Myocyte (in vitro differentiated cells): ENCODE data around the gene SLC13A5. TPM values are rescaled to one million over a fixed set of nuclear protein-coding genes. Genes with fewer than 3 reads are reported as not detected.
"Not testable (repeated sequence)": the region's sequence is repeated elsewhere in the genome, so short reads cannot be mapped to it uniquely, and the experiment has no call there.

Experiments used
- DNase-seq: peaks from one replicate; pipeline ENCODE4 v3.0.0-alpha.2; 2012; ENCODE audit warnings: low read depth
- total RNA-seq: library from RNA; depleted of rRNA; stranded (reverse); fragments of >200 nt; gene quantifications from 2 replicates; pipeline ENCODE4 v1.2.3, GENCODE V29; 2014

SLC13A5 gene
- total RNA-seq, 1 donor from 2014 or later: not detected

GRCh38 chr17:6663200-6663599 lies 50.0 kb downstream of the SLC13A5 start:
- not testable (repeated sequence) for DNase-seq

DNA sequence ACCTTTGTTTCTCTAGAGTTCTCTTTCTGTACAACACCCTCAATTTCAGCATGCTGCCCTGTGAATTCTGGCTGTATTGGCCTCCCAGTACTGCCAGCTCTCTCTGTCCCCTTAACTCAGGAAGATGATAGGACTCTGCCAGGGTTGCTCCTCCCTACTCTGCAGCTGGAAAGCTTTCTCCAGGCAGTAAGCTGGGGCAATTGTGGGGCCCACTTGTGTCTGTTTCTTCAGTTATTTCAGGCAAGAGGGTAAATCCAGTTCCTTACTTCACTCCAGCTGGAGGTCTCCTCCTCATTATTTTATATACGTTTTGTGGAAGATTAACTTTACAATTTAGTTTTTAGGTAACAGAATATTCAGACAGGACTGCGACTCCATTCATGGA lies 51.7 kb downstream of the SLC13A5 start:
- no peak for DNase-seq

GRCh38 chr17:6660805-6661463 lies 52.2 kb downstream of the SLC13A5 start:
- no peak for DNase-seq

DNA sequence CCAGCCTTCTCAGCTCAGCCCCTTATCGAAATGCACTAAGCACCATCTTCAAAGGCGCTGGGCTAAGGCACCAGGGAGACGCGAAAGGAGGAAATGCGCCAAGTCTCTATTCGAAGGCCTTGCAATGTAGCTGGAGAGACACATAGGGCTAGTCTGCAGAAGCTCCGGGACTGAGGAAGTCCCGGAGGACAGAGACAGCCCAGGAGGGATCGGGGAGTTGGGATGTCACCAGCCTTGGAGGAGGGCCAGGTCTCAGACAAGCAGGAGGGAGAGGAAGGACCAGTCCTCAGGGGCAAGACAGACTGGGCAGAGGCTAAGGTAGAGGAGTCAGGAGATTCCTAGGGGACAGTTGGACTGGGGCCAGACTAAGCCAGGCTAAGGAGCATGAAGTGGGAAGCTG lies 53.1 kb downstream of the SLC13A5 start:
- DNase-seq: no peak

- DNase-seq: not testable (repeated sequence)
Observed at GRCh38 chr17:6658411-6658810, 54.8 kb downstream of the SLC13A5 start.

GRCh38 chr17:6657633-6658287 lies 55.4 kb downstream of the SLC13A5 start:
- no peak for DNase-seq

GRCh38 chr17:6656797-6657632 lies 56.2 kb downstream of the SLC13A5 start:
- DNase-seq: not testable (repeated sequence)

DNA sequence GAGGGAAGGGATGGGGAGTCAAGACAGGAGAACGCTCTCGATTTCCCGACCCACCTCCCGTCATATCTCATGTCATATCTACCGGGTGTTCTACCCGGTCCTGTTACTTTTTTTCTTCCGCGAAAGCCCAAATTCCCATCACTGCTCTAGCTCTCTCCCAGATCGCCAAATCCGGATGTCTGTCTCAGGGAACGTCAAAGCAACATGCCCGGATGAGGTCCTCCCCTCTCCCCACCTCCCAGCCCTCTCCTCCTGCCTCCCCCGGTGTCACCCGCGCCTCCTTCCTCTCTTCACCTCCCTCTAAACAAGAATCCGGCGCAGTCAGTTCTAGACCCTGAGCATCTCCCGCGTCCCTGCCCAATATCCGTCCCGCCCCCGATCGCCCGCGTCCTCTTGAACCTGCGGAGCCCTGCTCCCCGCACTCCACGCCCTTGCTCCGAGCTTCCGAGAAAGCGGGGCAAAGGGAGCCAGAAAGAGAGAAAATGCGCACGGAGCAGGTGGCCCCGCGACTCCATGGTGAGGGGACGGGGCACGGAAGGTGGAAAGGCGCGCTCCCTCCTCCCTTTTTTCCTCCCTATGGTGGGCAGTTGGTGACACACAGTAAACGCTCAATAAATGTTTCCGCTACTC lies 57.3 kb downstream of the SLC13A5 start:
- DNase-seq: not testable (repeated sequence)

DNA sequence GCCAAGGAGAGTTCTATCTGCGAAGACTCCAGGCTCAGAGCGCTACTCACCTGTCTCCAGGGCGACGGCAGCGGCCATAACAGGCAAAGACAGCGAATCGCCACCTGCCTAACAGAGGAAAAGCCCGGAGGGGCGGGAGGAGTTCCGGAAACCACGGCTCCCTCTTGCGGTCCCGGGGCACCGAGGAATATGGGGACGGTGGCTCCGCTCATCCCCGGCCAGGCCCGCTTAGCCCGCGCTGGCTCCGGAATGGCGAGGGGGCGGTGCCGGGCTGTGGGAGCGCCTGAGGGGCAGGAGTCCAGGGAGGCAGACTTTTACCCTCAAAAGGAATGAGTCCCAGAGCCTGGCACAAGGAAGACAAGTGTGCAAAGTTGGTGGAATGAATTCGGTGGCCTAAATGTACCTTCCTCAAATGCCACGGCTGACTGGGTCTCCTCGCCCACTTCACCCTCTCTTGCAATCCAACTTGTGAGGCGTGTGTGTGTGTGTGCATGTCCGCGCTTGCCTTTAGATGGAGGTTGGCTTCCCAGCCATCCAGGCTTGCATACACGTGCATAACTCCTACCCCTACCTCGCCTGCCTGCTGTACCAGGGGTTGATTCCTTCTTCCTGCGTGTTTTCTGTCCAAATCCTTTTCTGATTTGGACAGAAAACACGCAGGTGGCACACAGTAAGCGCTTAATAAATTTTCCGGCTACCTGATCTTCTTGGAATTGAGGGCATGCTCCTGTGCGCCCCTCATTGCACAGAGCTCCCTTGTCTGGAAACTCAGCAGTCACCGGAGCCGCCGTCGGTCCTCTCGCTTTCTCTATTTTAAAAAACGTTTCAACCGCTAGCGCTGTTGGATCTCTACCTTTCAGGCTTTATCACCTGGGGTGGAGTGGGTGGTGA lies 58.1 kb downstream of the SLC13A5 start:
- no peak for DNase-seq

DNA sequence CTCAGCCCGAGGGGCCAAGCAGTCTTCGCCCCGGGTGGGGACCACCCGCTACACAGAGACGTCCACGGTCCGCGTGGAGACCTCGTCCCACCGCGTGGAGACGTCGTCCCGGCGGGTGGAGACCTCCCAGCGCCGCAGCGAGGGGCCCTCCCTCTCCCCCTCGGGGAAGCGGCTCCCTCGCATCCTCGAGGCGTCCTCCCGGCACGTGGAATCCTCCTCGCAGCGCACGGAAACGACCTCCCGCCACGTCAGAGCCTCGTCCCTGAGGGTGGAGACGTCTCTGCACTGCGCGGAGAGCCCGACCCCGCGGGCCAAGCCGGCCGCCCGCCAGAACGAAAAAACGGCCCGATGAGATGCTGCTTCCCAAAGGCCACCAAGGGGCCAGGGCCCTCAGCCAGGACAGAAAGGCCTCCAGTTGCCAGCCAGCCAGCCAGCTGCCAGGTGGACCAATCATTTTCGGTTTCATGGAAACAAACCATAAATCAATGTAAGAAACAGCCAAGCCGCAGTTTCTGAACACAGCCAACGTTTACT lies 61.2 kb downstream of the SLC13A5 start:
- DNase-seq: peak; percentile 50

DNA sequence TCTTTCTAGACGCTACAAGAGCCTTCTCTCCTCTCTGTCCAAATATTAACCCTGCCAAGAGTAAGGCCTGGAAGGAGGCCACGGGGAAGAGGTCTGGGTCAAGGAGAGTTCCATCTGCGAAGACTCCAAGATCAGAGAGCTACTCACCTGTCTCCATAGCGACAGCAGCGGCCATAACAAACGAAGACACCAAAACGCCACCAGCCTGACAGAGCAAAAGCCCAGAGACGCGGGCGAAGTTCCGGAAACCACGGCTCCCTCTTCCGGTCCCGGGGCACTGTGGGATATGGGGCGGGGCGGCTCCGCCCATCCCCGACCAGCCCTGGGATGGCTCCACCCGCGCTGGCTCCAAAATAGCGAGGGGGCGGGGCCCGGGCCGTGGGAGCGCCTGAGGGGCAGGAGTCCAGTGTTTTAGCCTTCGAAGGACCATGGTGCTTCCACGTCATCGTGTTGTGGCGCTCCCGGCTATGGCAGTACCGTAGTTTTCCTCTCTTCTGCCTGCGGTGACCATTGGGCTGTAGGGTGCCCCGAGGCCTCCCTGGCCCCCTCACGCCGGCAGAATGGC lies 61.7 kb downstream of the SLC13A5 start, which contains the start of the genes C17orf100 and MED31:
C17orf100 (plus strand) TSS at position 409 of the 565 bp plus-strand sequence; CDS start at position 561, 152 bp downstream.
MED31 (minus strand) TSS at position 252 of the 565 bp plus-strand sequence; CDS start at position 175, 77 bp downstream.
- DNase-seq: peak; percentile 94

DNA sequence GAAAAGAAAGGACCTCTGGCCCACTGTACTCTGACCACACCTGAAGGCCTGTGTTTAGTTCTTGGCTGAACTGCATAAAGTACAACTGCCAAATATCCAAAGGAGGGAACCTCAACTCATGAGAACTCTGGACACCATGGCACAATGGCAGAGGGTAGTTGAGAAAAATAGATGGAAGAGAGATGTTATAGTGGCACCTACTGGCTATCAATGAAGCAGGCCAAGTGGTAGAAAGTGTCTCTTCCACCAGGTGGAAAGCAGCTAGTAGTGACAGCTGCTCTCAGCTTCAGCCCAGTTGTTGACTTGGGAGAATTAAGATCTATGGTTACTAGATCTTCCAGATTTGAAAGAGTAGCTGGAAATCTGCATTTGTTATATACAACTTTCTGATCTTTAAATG lies 65.0 kb downstream of the SLC13A5 start:
- DNase-seq: peak; percentile 53

DNA sequence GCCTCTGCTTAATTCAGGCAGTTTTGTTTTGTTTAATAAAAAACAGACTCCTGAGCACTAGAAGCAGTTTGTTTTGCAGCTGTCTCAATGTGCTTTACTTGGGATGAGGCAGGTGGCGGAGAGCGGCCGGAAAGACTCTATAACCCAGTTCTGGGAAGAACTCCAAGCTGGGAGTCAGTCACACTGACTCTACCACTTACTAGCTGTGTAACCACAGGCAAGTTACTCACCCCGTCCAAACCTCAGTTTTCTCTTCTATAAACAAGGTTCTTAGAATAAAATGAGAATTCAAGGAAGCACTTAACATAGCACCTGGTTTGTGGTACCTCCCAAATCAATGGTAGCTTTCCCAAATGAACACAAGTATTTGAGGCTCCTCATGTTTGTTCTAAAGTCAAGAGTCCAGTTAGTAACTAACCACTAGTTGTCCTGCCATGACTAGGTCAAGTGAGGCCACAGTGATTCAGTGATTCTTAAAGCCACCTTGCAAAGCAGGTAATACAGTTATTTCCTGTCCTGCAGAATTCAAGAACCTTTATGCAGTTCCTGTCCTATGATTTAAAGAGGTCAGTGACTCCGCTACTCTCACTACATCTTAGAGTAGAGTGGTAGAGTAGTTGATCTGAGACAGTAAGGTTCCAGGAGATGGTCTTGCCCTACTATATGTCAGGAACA lies 69.6 kb downstream of the SLC13A5 start:
- DNase-seq: peak; percentile 95

DNA sequence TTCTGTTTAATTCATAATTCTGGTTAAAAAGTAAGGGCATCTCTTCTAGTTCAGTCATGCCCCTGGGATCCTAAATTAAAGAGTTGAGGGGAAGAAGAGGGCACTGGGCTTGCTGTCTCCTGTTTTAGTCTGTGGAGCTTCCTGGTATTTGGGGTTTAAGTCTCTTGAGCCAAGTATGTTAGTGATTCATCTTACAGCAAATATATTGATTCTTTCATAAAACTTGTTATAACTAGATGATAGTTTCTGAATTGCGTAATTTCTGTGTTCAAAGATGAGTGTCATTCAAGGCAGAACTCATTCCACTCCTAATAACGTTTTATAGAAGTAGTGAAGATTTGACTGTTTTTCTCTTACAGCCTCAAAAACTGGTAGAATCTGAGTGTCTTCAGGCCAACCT lies 70.6 kb downstream of the SLC13A5 start:
- DNase-seq: peak; percentile 12

GRCh38 chr17:6641247-6641863 lies 71.8 kb downstream of the SLC13A5 start:
- no peak for DNase-seq

DNA sequence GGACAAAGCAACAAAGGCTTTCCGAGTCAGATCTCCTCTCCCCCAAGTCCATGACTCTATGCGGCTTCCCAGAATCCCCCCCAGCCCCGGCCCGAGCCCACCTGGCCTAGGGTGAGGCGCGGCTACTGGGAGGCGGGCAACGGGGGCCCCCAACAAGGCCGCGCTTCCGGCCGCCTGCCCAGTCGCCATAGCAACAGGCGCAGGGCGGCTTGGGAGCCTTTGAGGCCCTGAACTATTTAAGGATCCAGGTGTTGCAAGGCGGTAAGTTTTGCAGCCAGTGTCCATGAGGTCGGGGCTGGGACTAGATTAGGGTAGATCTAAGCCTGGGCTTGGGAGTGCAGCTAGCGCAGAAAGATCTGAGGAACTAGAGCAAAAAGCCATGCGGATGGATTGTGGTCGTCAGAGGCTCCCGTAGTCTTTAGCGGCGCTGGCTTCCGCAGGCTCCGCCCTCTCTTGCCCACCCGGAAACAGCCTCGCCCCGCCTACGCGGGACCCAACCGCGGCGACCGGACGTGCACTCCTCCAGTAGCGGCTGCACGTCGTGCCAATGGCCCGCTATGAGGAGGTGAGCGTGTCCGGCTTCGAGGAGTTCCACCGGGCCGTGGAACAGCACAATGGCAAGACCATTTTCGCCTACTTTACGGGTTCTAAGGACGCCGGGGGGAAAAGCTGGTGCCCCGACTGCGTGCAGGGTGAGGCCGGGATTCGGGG lies 72.5 kb downstream of the SLC13A5 start, which contains the start of the genes KIAA0753 and TXNDC17:
KIAA0753 (minus strand) TSS at position 176 of the 711 bp plus-strand sequence. CDS start 5,608 bp downstream, outside the sequence.
TXNDC17 (plus strand) TSS at position 525 of the 711 bp plus-strand sequence; CDS start at position 548, 23 bp downstream.
- peak; percentile 91 for DNase-seq
